Left renal pelvis (tissue), 4 donors: ENCODE results near the gene ARFGEF2. TPM values are rescaled to one million over a fixed set of nuclear protein-coding genes. Genes with fewer than 3 reads are reported as not detected.
"Not testable (repeated sequence)": the region's sequence is repeated elsewhere in the genome, so short reads cannot be mapped to it uniquely, and the experiment has no call there.

ENCODE experiments used
- DNase-seq, 4 donors: peaks; one replicate each; pipeline ENCODE4 v3.0.0-alpha.2; 2013; ENCODE audit warnings: low read depth in 4 of 4, low spot score in 3 of 4
- polyA plus RNA-seq, 4 donors: library from polyadenylated mRNA; unstranded; fragments of 120-200 nt; gene quantifications; one replicate each; pipeline ENCODE4 v1.2.1, GENCODE V29; 2013; ENCODE audit not compliant: insufficient read length in 4 of 4

Gene ARFGEF2
- polyA plus RNA-seq, 4 donors: 15.7 to 29.2 (median 28.7) TPM

GRCh38 chr20:49046087-49046900, 124.8 kb downstream of the ARFGEF2 start, which contains the start of gene CSE1L:
TSS of gene CSE1L (plus strand) at chr20:49046312. CDS start at chr20:49058464, 12,152 bp downstream.
- DNase-seq: peak; percentile 84 to 89 (median 86)

- no peak for DNase-seq
Measured at GRCh38 chr20:49052334-49052733, 130.8 kb downstream of the ARFGEF2 start.

GRCh38 chr20:49054056-49054643, 132.6 kb downstream of the ARFGEF2 start:
- DNase-seq: no peak

- no peak for DNase-seq
Measured at GRCh38 chr20:49063279-49063678, 141.8 kb downstream of the ARFGEF2 start.

GRCh38 chr20:49074521-49074920, 153.0 kb downstream of the ARFGEF2 start:
- DNase-seq: no peak

GRCh38 chr20:49078310-49078709, 156.8 kb downstream of the ARFGEF2 start:
- no peak for DNase-seq

- DNase-seq: not testable (repeated sequence)
Measured at GRCh38 chr20:49082295-49082694, 160.8 kb downstream of the ARFGEF2 start.

Other genes with a start within 250 kb of the ARFGEF2 start
- 10 to 100 TPM; 11.2 to 14.5 (median 14.3) TPM for gene PREX1, start 93.7 kb upstream of the ARFGEF2 start, polyA plus RNA-seq
- gene CSE1L, start 124.6 kb downstream of the ARFGEF2 start, polyA plus RNA-seq: 100 to 1,000 TPM in 3 of 4 donors, 10 to 100 TPM in 1; 74.2 to 128 (median 107) TPM